ENCODE data around the gene IFRD2. TPM values are rescaled to one million over a fixed set of nuclear protein-coding genes. Genes with fewer than 3 reads are reported as not detected.

The IFRD2 gene
- total RNA-seq, 5 donors from 2014 or later (not counting 1 experiment from before 2014, with no cell fraction given): 50.0 to 91.2 (median 75.9) TPM

DNA sequence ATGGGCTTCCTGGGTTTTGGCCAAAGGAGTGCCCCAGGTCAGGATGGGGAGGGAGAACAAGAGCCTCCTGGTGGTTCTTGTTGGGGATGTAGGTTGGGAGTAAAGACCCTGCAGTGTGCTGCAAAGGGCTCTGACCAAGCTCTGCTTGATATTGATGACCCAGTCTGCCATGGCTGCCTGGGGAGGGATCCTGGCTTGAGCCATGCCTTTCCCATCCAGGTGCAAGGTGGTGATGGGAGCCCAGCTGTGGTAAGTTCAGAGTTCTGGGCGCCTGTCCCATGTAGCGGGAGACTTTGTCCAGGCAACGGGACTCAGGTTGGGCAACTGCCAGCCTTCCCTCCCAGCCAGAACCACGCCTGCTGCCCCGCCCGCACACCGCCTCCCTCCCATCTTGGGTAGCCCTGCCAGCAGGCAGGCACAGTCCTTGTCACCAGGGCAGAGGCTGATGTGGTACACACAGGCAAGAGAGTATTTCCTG, 53.6 kb downstream of the IFRD2 start:
- DNase-seq: peak in 2 of 35 experiments; percentile 16 to 19
- POLR2A ChIA-PET: interaction anchor here in 1 of 2 donors (1.0 kb wide), 1 partner anchor 8 kb away, joined by 3 read pairs; no protein-coding TSS in a partner anchor
- H3K4me1 Mint-ChIP-seq: peaks cover 58 to 72% (median 64%) of the 10 kb centered on the region in 3 donors

GRCh38 chr3:50237754-50238548, 54.3 kb downstream of the IFRD2 start:
- POLR2A ChIA-PET: interaction anchor here in 1 of 2 donors (1.0 kb wide), 1 partner anchor 9 kb away, joined by 3 read pairs; no protein-coding TSS in a partner anchor
- WGBS (ENCODE audit: insufficient coverage): 0% methylated on average over 31 of the region's 31 CpGs
- CTCF ChIA-PET: interaction anchor here in 1 of 2 donors (2.0 kb wide), 1 partner anchor 9 kb away, joined by 15 read pairs; no protein-coding TSS in a partner anchor
- Mint-ChIP-seq H3K27me3 (no peaks in the 10 kb centered on the region), H3K9me3 (no peaks in the 10 kb centered on the region), H3K4me1 (peaks cover 55 to 67% (median 59%) of the 10 kb centered on the region in 3 donors), H3K36me3 (peaks cover 10% of the 10 kb centered on the region), H3K4me3 (peak overlapping the region; percentile 95 to 98 (median 97)), H3K27ac (peak overlapping the region; percentile 95 to 96)
- Histone ChIP-seq H3K27ac (ENCODE audit: low read length) (peak overlapping the region; percentile 82), H3K4me1 (ENCODE audit: control insufficient read depth in 1 of 2, extremely low read depth in 1 of 2, insufficient read depth in 2 of 2, low read length in 2 of 2) (peaks cover 44 to 70% of the 10 kb centered on the region in 2 experiments), H3K27me3 (replicated peaks in 1 of 2; ENCODE audit: control insufficient read depth in 2 of 2, extremely low read depth in 1 of 2, insufficient read depth in 2 of 2, low read length in 1 of 2) (no peaks in the 10 kb centered on the region), H3K36me3 (ENCODE audit: control insufficient read depth in 2 of 2, extremely low read depth in 1 of 2, insufficient read depth in 1 of 2, low read length in 1 of 2) (peaks cover 7 to 27% of the 10 kb centered on the region in 2 donors), H3K9me3 (no peaks in the 10 kb centered on the region), H3K4me3 (ENCODE audit: control insufficient read depth in 1 of 2, extremely low read depth in 1 of 2, low read length in 1 of 2) (peak overlapping the region; percentile 98 to 99)
- peak; percentile 52 to 59 (median 58) for ATAC-seq (replicated peaks in 1 of 4)
- peak; percentile 74 to 92 (median 86) for DNase-seq

More for the DNA sequence above, 53.6 kb downstream of the IFRD2 start:
- peak overlapping the region; percentile 95 to 98 (median 97) for H3K4me3 Mint-ChIP-seq
- no peaks in the 10 kb centered on the region for H3K9me3 ChIP-seq
- H3K27ac Mint-ChIP-seq: peak overlapping the region; percentile 95 to 96
- peaks cover 48 to 77% of the 10 kb centered on the region in 2 experiments for H3K4me1 ChIP-seq (ENCODE audit: control insufficient read depth in 1 of 2, extremely low read depth in 1 of 2, insufficient read depth in 2 of 2, low read length in 2 of 2)
- 40% methylated on average over 4 of the region's 7 CpGs for WGBS (ENCODE audit: insufficient coverage)
- H3K4me3 ChIP-seq (ENCODE audit: control insufficient read depth in 1 of 2, extremely low read depth in 1 of 2, low read length in 1 of 2): peak overlapping the region; percentile 98 to 99
- H3K9me3 Mint-ChIP-seq: no peaks in the 10 kb centered on the region
- CTCF ChIA-PET: interaction anchor here in 1 of 2 donors (2.0 kb wide), 1 partner anchor 8 kb away, joined by 15 read pairs; no protein-coding TSS in a partner anchor
- peak overlapping the region; percentile 82 for H3K27ac ChIP-seq (ENCODE audit: low read length)
- no peak for ATAC-seq (replicated peaks in 1 of 4)
- H3K36me3 Mint-ChIP-seq: peaks cover 10% of the 10 kb centered on the region
- no peaks in the 10 kb centered on the region for H3K27me3 ChIP-seq (replicated peaks in 1 of 2; ENCODE audit: control insufficient read depth in 2 of 2, extremely low read depth in 1 of 2, insufficient read depth in 2 of 2, low read length in 1 of 2)
- peaks cover 7 to 33% of the 10 kb centered on the region in 2 donors for H3K36me3 ChIP-seq (ENCODE audit: control insufficient read depth in 2 of 2, extremely low read depth in 1 of 2, insufficient read depth in 1 of 2, low read length in 1 of 2)
- no peaks in the 10 kb centered on the region for H3K27me3 Mint-ChIP-seq

Other genes starting within 250 kb of the IFRD2 start
- gene RBM5, start 203.5 kb downstream of the IFRD2 start, total RNA-seq: 100 to 1,000 TPM; 293 to 354 (median 316) TPM
- under 1 TPM in 4 of 5 donors, not detected in 1; 0.32 to 0.46 (median 0.36) TPM for gene SEMA3F, start 137.1 kb downstream of the IFRD2 start, total RNA-seq
- gene GNAT1, start 100.8 kb downstream of the IFRD2 start, total RNA-seq: under 1 TPM in 1 of 5 donors, not detected in 4; 0.28 TPM
- gene SLC38A3, start 87.2 kb downstream of the IFRD2 start, total RNA-seq: under 1 TPM in 4 of 5 donors, not detected in 1; 0.29 to 0.98 (median 0.44) TPM
- 100 to 1,000 TPM; 257 to 313 (median 287) TPM for gene GNAI2, start 56.2 kb downstream of the IFRD2 start, total RNA-seq
- 1 to 10 TPM in 3 of 5 donors, under 1 TPM in 2; 0.33 to 2.5 (median 1.5) TPM for gene SEMA3B, start 23.3 kb downstream of the IFRD2 start, total RNA-seq
- gene LSMEM2, start 13.3 kb downstream of the IFRD2 start, total RNA-seq: not detected
- 1 to 10 TPM; 2.6 to 6.2 (median 3.9) TPM for gene HYAL3, start 7.0 kb upstream of the IFRD2 start, total RNA-seq
- 10 to 100 TPM; 33.8 to 45.7 (median 43.9) TPM for gene NAA80, start 7.0 kb upstream of the IFRD2 start, total RNA-seq
- gene HYAL1, start 11.1 kb upstream of the IFRD2 start, total RNA-seq: under 1 TPM in 3 of 5 donors, not detected in 2; 0.61 to 0.79 (median 0.69) TPM
- 1 to 10 TPM in 4 of 5 donors, under 1 TPM in 1; 0.50 to 6.8 (median 3.0) TPM for gene HYAL2, start 30.3 kb upstream of the IFRD2 start, total RNA-seq
- gene TUSC2, start 35.8 kb upstream of the IFRD2 start, total RNA-seq: 10 to 100 TPM; 14.9 to 33.1 (median 26.8) TPM
- 100 to 1,000 TPM in 1 of 5 donors, 10 to 100 TPM in 4; 73.2 to 153 (median 79.6) TPM for gene RASSF1, start 48.4 kb upstream of the IFRD2 start, total RNA-seq
- 1 to 10 TPM; 1.2 to 6.1 (median 2.9) TPM for gene ZMYND10, start 53.3 kb upstream of the IFRD2 start, total RNA-seq
- gene NPRL2, start 58.3 kb upstream of the IFRD2 start, total RNA-seq: 10 to 100 TPM; 26.6 to 52.2 (median 48.1) TPM
- 10 to 100 TPM; 25.7 to 45.3 (median 32.7) TPM for gene CYB561D2, start 58.4 kb upstream of the IFRD2 start, total RNA-seq
- gene TMEM115, start 67.1 kb upstream of the IFRD2 start, total RNA-seq: 10 to 100 TPM; 13.9 to 35.2 (median 33.1) TPM
- 1 to 10 TPM; 2.6 to 8.9 (median 4.1) TPM for gene CACNA2D2, start 211.2 kb upstream of the IFRD2 start, total RNA-seq

Data from T-cell (primary cell).